Erythroblast (primary cell): ENCODE data around the gene NDUFS4.
A peak's percentile ranks its signal among the peaks of the same experiment; 100 is the strongest.

Experiments used
- DNase-seq, 2 experiments: peaks; one replicate each; lab custom pipeline; 2025; lab: John Stamatoyannopoulos, UW
- GATA1 ChIP-seq: IDR thresholded peaks from 2 replicates; pipeline ENCODE4 v1.6.1; 2011; ENCODE audit warnings: low read depth, mild to moderate bottlenecking, control low read depth, low read length, moderate library complexity
- POLR2A ChIP-seq: IDR thresholded peaks from 2 replicates; pipeline ENCODE4 v1.6.1; 2011; ENCODE audit warnings: mild to moderate bottlenecking, low read length

Gene NDUFS4

DNA sequence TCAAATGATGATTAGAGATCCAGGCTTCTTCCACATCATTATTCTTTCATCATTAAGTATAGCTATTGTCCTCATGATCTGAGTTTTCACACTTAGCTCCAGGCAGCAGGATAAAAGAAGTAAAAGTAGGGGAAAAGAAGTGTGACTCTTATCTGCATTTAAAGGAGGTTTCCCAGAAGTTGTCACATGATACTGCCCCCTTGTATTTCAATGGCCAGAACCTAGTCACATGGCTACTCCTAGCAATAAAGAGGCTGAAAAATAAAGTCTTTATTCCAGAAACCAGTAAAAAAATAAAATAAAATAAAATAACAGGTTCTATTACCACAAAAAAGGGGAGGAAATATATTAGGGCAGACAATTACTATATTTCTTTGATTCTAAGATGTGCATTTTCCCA lies 5.3 kb upstream of the NDUFS4 start:
- DNase-seq, result peak in 1 of 2 experiments; percentile 6
- TF ChIP-seq POLR2A (no peak), GATA1 (no peak)

DNA sequence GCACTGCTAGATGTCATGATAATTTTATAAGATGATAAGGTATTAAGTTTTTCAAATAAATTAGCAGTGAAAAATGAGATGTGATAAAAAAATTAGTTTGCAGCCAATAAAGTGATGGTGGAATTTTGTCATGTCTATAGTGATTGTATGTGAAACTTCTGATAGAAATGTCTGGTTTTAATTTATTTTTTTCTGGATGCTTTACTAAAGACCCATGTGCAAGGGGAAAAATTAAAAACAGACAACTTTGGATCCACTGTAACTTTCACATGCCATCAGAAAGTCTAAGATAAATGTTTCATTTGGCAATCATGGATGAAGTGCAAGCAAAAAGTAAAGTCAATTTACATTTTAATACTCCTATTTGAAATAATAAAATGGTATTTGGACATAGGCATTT lies 4.4 kb upstream of the NDUFS4 start:
- TF ChIP-seq POLR2A (no peak), GATA1 (no peak)
- DNase-seq, result no peak

DNA sequence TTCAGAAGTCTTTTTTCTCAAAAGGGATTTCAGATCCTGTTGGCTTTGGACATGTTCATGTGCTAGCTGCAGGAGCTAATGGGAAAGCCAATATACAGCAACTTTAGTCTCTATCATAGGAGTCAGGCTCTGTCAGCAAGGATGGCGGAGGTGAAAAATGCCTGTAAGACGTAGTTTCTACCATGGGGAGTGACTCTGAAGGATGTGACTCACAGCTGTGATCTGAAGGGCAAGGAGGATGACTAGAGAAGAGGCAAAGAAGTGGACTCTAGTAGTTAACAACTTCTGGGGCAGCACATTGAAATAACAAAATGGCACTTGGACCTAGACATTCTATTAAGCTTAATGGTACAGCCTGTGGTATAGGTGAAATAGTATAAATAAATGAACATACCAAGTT lies 3.1 kb upstream of the NDUFS4 start:
- TF ChIP-seq POLR2A (no peak), GATA1 (no peak)

DNA sequence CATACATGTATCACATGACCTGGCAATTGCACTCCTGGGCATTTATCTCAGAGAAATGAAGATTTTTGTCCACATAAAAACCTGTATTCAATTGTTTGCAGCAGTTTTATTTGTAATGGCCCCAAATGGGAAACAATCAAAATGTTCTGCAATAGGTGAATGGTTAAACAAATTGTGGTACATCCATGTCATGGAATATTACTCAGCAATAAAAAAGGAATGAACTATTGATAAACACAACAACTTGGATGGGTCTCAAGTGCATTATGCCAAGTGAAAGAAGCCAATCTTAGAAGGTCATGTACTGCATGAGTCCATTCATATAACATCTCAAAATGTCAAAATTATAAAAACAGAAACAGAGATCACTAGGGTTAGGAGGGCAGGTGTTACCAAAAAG lies 1.5 kb upstream of the NDUFS4 start:
- TF ChIP-seq POLR2A (no peak), GATA1 (no peak)
- DNase-seq, result no peak

More for the DNA sequence above, 3.1 kb upstream of the NDUFS4 start:
- DNase-seq, result no peak

DNA sequence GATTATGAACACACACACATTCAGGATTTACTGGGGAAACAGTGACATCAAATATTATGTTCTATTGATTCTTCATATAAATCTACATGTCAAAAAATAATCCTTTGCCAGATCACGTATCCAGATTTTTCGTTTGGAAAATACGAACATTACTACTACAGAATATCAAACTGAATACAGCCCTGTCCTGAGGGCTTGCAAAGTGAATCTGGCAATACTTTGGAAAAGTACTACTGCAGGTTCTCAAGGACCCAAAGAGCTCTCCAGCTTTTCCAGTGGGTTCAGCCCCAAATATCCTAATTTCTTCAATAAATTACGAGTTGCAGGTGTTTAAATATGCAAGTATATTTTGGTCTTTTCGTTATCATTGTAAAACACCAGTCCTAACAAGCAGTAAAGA lies 411 bp upstream of the NDUFS4 start:
- no peak for TF ChIP-seq GATA1
- no peak for TF ChIP-seq POLR2A
- no peak for DNase-seq

DNA sequence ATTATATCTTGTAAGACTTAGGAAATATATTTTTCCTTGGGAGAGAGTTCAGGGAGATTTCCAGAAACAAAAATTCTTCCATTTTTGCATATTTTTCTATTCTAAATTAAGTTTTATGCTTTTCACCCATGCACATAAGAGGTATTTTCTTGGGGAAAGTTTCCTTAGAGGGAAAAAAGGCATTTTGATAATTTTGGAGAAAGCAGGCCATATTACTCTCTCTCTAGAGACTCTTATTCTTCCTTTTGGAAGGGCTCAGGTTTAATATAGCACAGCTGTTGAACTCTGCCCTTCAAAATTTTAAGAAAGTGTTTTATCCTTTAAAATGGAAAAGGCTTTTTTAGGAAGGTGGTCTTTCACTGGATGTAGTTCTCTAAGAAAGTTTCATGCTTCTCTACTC lies 8.0 kb downstream of the NDUFS4 start:
- no peak for DNase-seq
- TF ChIP-seq POLR2A, result no peak
- no peak for TF ChIP-seq GATA1

DNA sequence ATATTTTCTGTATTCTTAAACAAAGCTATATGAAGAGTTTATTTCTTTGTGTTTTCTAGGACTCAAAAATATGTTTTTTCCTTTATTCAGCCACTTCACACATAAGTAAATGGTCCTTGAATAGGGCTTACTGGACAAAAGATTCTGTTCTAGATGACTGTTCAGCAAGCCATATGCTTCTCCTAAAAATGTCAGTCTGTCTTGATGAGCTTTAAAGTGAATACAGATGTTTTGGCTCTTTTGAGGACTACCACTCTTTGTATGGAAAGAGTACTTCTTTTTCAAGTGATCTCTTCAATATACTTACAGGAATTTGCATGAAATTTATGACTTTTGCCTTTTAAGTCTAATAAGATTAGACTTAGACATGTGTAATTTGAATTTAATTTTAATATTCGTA lies 8.4 kb downstream of the NDUFS4 start:
- TF ChIP-seq POLR2A (no peak), GATA1 (no peak)

DNA sequence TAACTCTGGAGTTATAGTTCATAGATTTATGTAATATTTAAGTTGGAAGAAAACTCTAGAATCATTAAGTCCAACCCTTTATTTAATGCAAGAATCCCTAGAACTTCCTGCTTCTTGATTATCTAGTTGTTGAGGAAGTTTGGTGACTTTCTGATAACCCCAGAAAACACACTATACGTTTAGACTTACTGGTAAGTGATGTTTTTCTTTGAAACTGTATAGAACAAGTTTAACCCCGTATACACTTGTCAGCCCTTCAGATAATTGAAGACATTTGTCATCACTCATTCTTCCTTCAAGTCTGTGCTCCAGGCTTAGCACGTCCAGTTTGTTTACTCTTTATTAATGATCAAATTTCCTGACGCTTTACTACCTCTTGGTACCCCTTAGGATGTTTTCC lies 9.0 kb downstream of the NDUFS4 start:
- DNase-seq, result peak in 1 of 2 experiments; percentile 6
- TF ChIP-seq GATA1, result no peak

More for the DNA sequence above, 8.4 kb downstream of the NDUFS4 start:
- no peak for DNase-seq

DNA sequence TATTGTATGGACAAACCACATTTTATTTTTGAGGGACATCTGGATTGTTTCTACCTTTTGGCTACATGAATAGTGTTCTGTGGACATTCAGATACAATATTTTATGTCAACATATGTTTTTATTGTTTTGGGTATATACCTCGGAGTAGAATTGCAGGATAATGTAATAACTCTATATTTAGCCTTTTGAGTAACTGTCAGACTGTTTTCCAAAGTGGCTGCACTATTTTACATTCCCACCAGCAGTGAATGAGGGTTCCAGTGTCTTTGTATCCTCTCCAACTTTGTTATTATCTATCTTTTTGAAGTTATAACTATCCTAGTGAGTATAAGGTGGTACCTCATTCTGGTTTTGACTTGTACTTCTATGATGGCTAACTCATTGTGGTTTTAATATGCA lies 11.0 kb downstream of the NDUFS4 start:
- TF ChIP-seq GATA1 (no peak), POLR2A (no peak)
- DNase-seq, result no peak

DNA sequence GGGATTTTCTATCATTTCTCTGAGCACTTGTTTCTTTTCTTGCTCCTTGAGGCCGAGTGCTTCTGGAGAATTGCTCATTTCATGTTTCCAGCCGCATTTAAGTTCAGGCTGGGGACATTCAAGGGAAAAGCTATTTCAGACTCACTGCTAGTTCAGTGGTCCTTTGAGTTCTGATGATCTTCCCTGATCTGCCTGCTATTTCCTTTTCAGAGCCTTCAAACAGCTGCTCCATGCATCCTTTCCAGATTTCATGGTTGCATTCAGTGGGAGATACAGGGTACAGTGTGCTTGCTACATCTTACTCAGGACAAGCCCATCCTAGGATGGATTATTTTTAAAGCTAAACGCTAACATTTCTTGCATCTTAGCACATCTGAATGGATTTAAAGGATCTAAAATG lies 14.7 kb downstream of the NDUFS4 start:
- TF ChIP-seq GATA1 (no peak), POLR2A (no peak)
- no peak for DNase-seq

DNA sequence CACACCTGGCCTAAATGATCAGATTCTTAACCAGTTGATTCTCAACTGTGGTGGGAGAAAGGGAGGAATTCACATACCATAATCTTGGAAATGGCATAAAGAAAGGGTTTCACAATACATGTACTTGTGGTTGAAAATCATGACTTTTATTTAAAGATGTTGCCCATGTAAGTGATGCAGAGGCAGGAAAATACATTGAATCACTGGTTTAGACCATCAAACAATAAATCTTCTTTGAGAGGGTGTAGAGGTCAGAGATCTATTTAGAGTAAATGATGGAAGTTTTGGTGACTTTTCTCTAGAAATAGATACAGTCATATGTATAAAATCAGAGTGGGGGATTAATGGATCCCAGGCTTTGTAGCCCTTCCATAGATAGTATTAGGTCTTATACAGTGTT lies 15.4 kb downstream of the NDUFS4 start:
- TF ChIP-seq POLR2A, result no peak
- TF ChIP-seq GATA1, result no peak
- no peak for DNase-seq

DNA sequence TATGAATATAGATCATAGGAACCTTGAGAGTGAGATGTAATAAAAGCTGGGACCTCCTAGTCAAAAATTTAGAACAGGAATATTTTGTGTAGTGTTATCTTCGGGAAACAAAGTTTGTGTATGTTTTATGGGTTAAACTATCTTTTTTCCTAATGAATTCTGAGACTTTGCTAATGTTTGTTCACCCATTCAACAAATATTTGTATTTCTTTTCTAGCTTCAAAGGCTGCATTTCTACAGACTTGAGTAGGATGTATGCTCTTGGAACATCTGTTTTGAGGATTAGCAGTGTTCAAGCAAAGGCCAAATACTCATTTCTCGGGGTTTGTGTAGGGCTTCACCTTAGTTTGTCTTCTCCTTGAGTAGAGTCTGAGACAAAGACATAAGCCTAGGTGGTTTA lies 16.2 kb downstream of the NDUFS4 start:
- DNase-seq, result no peak
- TF ChIP-seq POLR2A, result no peak
- TF ChIP-seq GATA1, result no peak

DNA sequence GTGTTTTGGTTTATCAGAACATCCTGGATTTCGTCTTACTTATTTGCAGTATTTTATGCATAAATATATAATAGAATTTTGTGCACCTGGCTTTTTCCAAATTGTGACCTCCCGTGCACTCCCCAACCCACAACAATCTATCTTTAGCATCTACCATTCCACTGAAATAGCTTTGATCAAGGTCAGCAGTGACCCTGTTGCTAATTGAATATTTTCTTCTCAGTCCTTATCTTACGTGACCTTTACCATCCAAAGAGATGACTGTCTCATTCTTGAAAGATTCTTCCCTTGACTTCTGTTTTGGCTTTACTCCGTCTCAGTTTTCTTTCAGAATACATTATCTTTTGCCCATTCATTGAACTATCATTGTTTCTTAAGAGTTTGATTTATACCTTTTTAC lies 18.4 kb downstream of the NDUFS4 start:
- TF ChIP-seq POLR2A, result no peak

DNA sequence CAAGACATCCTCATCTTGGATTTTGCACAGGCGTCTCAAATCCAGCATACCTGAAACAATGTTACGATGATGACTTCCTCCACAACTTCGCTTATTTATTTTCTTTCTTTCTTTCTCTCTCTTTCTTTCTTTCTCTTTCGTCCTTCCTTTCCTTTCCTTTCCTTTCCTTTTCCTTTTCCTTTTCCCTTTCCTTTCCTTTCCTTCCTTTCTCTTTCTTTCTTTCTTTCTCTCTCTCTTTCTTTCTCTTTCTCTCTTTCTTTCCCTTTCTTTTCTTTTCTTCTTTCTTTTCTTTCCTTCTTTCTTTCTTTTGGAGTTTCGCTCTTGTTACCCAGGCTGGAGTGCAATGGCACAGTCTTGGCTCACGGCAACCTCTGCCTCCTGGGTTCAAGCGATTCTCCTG lies 20.1 kb downstream of the NDUFS4 start:
- TF ChIP-seq POLR2A (no peak), GATA1 (no peak)
- DNase-seq, result no peak

More for the DNA sequence above, 18.4 kb downstream of the NDUFS4 start:
- DNase-seq, result no peak

DNA sequence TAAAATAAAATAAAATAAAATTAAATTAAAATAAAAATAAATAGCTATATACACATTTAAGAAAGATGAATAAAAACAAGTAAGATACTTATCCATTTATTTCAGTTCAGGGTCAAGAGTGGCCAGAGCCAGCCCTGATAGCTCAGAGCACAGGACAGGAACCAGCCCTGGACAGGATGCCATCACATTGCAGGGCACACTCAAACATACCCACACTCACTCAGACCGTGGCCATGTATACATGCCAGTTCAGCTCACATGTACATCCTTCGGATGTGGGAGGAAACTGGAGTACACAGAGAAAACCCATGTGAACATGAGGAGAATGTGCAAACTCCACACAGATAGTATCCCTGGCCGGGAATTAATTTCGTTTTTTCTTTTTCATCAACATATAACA lies 21.8 kb downstream of the NDUFS4 start:
- TF ChIP-seq POLR2A (no peak), GATA1 (no peak)
- no peak for DNase-seq

DNA sequence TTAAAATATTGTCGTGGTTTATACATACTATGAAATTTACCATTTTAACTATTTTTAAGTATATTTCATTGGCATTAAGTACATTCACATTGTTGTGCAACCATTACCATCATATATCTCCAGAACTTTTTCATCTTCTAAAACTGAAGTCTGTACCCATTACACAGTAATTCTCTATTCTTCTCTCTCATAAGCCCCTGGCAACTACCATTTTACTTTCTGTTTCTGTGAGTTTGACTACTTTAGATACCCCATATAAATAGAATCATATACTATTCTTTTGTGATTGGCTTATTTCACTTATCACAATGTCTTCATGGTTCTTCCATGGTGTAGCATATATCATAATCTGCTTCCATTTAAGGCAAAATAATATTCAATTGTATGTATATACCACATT lies 30.3 kb downstream of the NDUFS4 start:
- TF ChIP-seq GATA1 (no peak), POLR2A (no peak)
- DNase-seq, result no peak
